ENCODE data around the gene KCNJ4.

DNA sequence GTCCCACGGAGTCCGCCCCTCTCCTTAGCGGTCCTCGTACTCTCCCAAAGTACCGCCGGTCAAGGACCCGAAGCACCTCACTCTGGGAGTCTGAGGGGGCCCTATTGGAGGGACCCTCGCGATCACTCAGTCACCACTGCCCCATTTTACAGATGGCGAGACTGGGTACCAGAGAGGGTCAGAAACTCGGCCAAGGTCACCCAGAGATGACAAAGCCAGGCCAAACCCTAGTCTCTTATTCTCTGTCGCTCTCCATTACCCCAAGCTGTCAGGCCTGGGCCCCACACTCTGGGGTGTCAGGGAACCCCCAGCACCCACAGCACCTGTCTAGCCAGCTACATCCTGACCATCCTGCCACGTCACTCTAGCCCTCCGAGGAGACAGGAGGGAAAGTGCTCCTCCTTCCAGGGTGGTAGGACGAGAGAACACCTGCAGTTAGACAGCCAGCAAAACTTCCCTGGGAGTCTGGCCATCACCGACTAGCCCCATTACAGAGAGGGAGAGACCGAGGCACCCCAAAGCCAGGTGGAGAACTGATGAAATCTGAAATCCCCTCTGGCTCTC is 1.4 kb upstream of the KCNJ4 start:
- TF ChIP-seq, protein P1, sequence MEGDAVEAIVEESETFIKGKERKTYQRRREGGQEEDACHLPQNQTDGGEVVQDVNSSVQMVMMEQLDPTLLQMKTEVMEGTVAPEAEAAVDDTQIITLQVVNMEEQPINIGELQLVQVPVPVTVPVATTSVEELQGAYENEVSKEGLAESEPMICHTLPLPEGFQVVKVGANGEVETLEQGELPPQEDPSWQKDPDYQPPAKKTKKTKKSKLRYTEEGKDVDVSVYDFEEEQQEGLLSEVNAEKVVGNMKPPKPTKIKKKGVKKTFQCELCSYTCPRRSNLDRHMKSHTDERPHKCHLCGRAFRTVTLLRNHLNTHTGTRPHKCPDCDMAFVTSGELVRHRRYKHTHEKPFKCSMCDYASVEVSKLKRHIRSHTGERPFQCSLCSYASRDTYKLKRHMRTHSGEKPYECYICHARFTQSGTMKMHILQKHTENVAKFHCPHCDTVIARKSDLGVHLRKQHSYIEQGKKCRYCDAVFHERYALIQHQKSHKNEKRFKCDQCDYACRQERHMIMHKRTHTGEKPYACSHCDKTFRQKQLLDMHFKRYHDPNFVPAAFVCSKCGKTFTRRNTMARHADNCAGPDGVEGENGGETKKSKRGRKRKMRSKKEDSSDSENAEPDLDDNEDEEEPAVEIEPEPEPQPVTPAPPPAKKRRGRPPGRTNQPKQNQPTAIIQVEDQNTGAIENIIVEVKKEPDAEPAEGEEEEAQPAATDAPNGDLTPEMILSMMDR (IDR thresholded peaks at IDR 0.05): no peak
- no peak for TF ChIP-seq POLR2AphosphoS5 (IDR thresholded peaks at IDR 0.05)
- no peak for TF ChIP-seq POLR2A (IDR thresholded peaks at IDR 0.05)
